ENCODE measurements around the gene DPYD. TPM values are rescaled to one million over a fixed set of nuclear protein-coding genes. Genes with fewer than 3 reads are reported as not detected.
A peak's percentile ranks its signal among the peaks of the same experiment; 100 is the strongest.
"Not testable (repeated sequence)": the region's sequence is repeated elsewhere in the genome, so short reads cannot be mapped to it uniquely, and the experiment has no call there.

DPYD gene
- total and polyA plus RNA-seq, 9 of the 15 experiments (the other 6 are each of a cell fraction or from before 2014, with no cell fraction given) = 0.03 to 0.25 (median 0.08) TPM; not detected in 2

DNA sequence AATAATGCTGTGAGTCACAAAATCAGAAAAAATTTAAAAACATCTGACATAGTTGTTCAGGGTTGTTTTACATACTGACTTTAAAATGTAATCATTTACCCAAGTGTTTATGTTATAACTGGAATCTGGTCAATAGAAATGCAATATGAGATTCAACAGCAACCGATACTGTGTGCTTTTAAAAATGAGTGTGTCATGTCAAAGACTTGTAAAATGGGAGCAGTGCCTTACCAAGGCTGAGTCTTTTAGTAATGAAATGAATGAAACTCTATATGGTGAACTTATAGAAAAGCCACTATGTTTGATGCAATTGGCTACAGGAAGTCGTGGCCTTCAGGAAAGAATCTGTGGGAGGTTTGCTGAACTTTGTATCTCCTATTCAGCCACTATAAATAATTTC is 570.2 kb downstream of the DPYD start (continued):
- TF ChIP-seq ZNF146 (CRISPR knock-in tag; IDR thresholded peaks at IDR 0.05; ENCODE audit: unreplicated experiment) = no peak
- no peak for TF ChIP-seq SAP30 (IDR thresholded peaks at IDR 0.05; ENCODE audit: borderline replicate concordance, insufficient read depth, low read depth, low read length, poor library complexity, severe bottlenecking)
- TF ChIP-seq CCAR2 (IDR thresholded peaks at IDR 0.05; ENCODE audit: low read depth, low read length) = no peak
- no peak for TF ChIP-seq CBX3 (IDR thresholded peaks at IDR 0.05; ENCODE audit: borderline replicate concordance in 1 of 2, low read length in 2 of 2)

DNA sequence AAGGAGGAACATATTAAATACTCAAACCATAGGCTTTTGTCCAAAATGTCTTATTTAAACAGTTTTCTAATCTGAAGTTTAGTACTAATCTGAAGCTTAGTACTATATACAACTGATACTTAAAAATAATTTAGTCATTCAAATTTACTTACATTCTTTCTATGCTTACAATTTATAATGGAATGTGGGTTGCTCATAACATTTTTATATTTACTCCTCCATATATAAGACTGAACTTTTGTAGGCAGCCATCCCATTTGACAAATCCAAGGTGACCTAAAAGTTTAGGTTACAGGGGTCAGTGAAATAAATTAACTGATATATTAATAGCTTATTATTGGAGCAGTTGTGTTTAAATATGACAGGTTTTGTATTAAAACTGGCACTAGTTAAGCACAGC is 570.6 kb downstream of the DPYD start:
- POLR2A ChIA-PET = no interaction called here
- no peak for FAIRE-seq
- intact Hi-C loops (cut with micrococcal nuclease) = no loop called here

DNA sequence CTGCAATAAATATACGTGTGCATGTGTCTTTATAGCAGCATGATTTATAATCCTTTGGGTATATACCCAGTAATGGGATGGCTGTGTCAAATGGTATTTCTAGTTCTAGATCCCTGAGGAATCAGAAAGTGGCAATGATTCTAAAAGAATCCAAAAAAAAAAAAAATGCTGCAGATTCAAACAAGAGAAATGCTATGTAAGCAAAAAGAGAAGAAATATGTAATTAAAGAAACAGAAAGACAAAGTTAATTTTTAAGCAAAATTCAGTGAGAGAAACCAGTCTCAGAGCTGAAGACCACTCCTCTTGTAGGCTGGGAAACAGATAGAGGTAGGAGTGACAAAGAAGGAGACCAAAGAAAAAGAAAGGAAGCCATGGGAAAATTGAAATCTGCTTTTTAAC is 571.0 kb downstream of the DPYD start:
- DNase-seq (ENCODE audit: extremely low read depth in 1 of 4, low spot score in 3 of 4); CTCF ChIA-PET (ENCODE audit: low intra/inter-chr PET ratio): not testable (repeated sequence)

More for the DNA sequence above, 570.6 kb downstream of the DPYD start:
- TF ChIP-seq CHD4 (IDR thresholded peaks at IDR 0.05; ENCODE audit: insufficient read depth, insufficient replicate concordance, low read depth, low read length, poor library complexity, severe bottlenecking) = no peak
- H3K27me3 ChIP-seq (ENCODE audit: control insufficient read depth in 2 of 2, insufficient read depth in 2 of 2, low read length in 2 of 2) = no peaks in the 10 kb centered on the region
- no peaks in the 10 kb centered on the region for H3K9me1 ChIP-seq (ENCODE audit: control insufficient read depth, insufficient read depth, low read length)
- no peak overlapping the region for H3K27ac ChIP-seq (ENCODE audit: extremely low read depth, low read depth, low read length)
- no peaks in the 10 kb centered on the region for H4K20me1 ChIP-seq (replicated peaks; ENCODE audit: control insufficient read depth, insufficient read depth, low read length)
- H3K36me3 ChIP-seq (ENCODE audit: control insufficient read depth, insufficient read depth, low read length) = no peaks in the 10 kb centered on the region
- in situ Hi-C loops (cut with MboI) = no loop called here
- no peak overlapping the region for H3K4me3 ChIP-seq
- H3K4me2 ChIP-seq (ENCODE audit: insufficient read depth, low read length) = no peak overlapping the region
- CTCF ChIA-PET (ENCODE audit: low intra/inter-chr PET ratio) = no interaction called here
- ATAC-seq = no peak
- no TSS peak for BruUV-seq (replicated peaks)
- no peak overlapping the region for H3K9ac ChIP-seq (ENCODE audit: insufficient read depth in 1 of 2, low read depth in 2 of 2, low read length in 2 of 2)
- H2AFZ ChIP-seq (ENCODE audit: low read depth, low read length) = no peak overlapping the region
- DNase-seq (ENCODE audit: extremely low read depth in 1 of 4, low spot score in 3 of 4) = no peak
- H3K9me3 ChIP-seq (replicated peaks; ENCODE audit: control insufficient read depth, insufficient read depth, low read depth, low read length) = no peaks in the 10 kb centered on the region
- no peaks in the 10 kb centered on the region for H3K79me2 ChIP-seq (ENCODE audit: control insufficient read depth, insufficient read depth, low read length)
- no peaks in the 10 kb centered on the region for H3K4me1 ChIP-seq (replicated peaks in 1 of 2; ENCODE audit: control insufficient read depth in 2 of 2, insufficient read depth in 2 of 2, low read length in 2 of 2)

More for the DNA sequence above, 571.0 kb downstream of the DPYD start:
- H3K4me3 ChIP-seq; in situ Hi-C loops (cut with MboI); H3K27ac ChIP-seq (ENCODE audit: extremely low read depth, low read depth, low read length); H4K20me1 ChIP-seq (replicated peaks; ENCODE audit: control insufficient read depth, insufficient read depth, low read length); H3K9me3 ChIP-seq (replicated peaks; ENCODE audit: control insufficient read depth, insufficient read depth, low read depth, low read length); BruUV-seq (replicated peaks); H2AFZ ChIP-seq (ENCODE audit: low read depth, low read length); H3K36me3 ChIP-seq (ENCODE audit: control insufficient read depth, insufficient read depth, low read length); ATAC-seq; H3K27me3 ChIP-seq (ENCODE audit: control insufficient read depth in 2 of 2, insufficient read depth in 2 of 2, low read length in 2 of 2); H3K9me1 ChIP-seq (ENCODE audit: control insufficient read depth, insufficient read depth, low read length); intact Hi-C loops (cut with micrococcal nuclease); POLR2A ChIA-PET; H3K4me1 ChIP-seq (replicated peaks in 1 of 2; ENCODE audit: control insufficient read depth in 2 of 2, insufficient read depth in 2 of 2, low read length in 2 of 2); H3K79me2 ChIP-seq (ENCODE audit: control insufficient read depth, insufficient read depth, low read length); H3K9ac ChIP-seq (ENCODE audit: insufficient read depth in 1 of 2, low read depth in 2 of 2, low read length in 2 of 2); FAIRE-seq; H3K4me2 ChIP-seq (ENCODE audit: insufficient read depth, low read length): not testable (repeated sequence)
- TF ChIP-seq ZNF316 (IDR thresholded peaks at IDR 0.05) = peak; percentile 56
- WGBS (ENCODE audit: insufficient coverage, low coverage, missing lambda C conversion rate) = no CpG with 5 or more reads among the region's 1 CpG
